Fibroblast of the aortic adventitia (primary cell): ENCODE measurements around the gene FAM53B. TPM values are rescaled to one million over a fixed set of nuclear protein-coding genes. Genes with fewer than 3 reads are reported as not detected.
A peak's percentile ranks its signal among the peaks of the same experiment; 100 is the strongest.

Experiments
- DNase-seq: peaks from one replicate; pipeline ENCODE4 v3.0.0-alpha.2; 2010; ENCODE audit warnings: low read depth
- H3K4me3 ChIP-seq: 2 replicates; pipeline ENCODE4 v1.5.1; 2011; ENCODE audit warnings: low read depth, mild to moderate bottlenecking, control low read depth, low read length, moderate library complexity
- total RNA-seq: library from RNA; depleted of rRNA; stranded (reverse); fragments of >200 nt; gene quantifications from 2 replicates; pipeline ENCODE4 v1.2.3, GENCODE V29; 2012; ENCODE audit warnings: low replicate concordance
- TF ChIP-seq, protein P1 (sequence below): IDR thresholded peaks from 2 replicates; pipeline ENCODE4 v1.5.1; 2011; ENCODE audit warnings: mild to moderate bottlenecking, low read length, control low read depth, inconsistent platforms; ENCODE audit not compliant: insufficient read depth

Gene FAM53B
- total RNA-seq, 1 donor = 9.2 TPM

DNA sequence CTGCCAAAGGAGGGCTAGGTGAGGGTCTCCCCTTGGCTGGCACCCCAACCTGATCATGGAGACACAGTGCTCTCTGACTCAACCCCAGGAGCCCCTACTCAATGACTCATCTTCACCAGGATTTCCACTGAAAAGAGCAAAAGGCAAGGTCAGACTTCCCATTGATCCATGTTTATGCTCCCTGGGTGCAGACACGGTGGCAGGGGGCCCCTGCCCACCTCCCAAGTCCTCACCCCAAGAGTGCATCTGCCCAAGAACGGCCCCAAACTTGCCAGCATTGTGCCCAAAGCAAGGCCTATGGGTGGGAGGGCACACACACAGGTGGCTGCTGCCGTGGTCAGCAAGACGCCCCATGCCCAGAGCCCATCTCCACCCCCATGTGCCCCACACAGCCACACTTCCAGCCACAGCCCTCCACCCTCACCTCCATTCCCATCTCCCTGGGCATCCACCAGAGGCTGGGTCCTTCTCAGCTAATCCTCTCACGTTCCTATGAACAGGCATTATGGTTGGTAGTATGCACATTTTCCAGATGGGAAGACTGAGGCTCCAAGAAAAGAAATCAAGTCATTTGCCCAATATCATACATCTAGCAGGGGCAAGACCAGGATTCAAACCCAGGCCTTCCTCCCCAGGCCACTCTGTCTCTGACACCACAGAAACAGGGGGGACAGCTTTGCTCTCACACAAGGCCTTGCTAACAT, 31.3 kb downstream of the FAM53B start:
- H3K4me3 ChIP-seq = no peak overlapping the region
- TF ChIP-seq, protein P1, sequence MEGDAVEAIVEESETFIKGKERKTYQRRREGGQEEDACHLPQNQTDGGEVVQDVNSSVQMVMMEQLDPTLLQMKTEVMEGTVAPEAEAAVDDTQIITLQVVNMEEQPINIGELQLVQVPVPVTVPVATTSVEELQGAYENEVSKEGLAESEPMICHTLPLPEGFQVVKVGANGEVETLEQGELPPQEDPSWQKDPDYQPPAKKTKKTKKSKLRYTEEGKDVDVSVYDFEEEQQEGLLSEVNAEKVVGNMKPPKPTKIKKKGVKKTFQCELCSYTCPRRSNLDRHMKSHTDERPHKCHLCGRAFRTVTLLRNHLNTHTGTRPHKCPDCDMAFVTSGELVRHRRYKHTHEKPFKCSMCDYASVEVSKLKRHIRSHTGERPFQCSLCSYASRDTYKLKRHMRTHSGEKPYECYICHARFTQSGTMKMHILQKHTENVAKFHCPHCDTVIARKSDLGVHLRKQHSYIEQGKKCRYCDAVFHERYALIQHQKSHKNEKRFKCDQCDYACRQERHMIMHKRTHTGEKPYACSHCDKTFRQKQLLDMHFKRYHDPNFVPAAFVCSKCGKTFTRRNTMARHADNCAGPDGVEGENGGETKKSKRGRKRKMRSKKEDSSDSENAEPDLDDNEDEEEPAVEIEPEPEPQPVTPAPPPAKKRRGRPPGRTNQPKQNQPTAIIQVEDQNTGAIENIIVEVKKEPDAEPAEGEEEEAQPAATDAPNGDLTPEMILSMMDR = no peak
- no peak for DNase-seq

DNA sequence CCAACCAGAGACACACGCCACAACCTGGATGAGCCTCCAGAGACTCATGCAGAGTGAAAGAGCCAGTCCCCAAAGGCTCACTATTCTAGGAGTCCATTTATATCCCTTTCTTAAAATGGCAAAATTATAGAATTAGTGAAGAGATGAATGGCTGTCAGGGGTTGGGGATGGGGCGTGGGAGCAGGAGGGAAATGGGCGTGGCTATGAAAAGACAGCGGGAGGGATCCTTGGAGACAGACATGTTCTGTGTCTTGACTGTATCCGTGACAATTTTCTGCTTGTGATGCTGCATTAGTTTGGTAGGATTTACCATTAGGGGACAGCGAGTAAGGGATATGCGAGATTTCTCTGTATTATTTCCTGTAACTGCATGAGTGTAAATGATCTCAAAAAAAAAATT, 33.0 kb downstream of the FAM53B start:
- H3K4me3 ChIP-seq = no peak overlapping the region
- DNase-seq = no peak
- TF ChIP-seq, protein P1 = no peak

DNA sequence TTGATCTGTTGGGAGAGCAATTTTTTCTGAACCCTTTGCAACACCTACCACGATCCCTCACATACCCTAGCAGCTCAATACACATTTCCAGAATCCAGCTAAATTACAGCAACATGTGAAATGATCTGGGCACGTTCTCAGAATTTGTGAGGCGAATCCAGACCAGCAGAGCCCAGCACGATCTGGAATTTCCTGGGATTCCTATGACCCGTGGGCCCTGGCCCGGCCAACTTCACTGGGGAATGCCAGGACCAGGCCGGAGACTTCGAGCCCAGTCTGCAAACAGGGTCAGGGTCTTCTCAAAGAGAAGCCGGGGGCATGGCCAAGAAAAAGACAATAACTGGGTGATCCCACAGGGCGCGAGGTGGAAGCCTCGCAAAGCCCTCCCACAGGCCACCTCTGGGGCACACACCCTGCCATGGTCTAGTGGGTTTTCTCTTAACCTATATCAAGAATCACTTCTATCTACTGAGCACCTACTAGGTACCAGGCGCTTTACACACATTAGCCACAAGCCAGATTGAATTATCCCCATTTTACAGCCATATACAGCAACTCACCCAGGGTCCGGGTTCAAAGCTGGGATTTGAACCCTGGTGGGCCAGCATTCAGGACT, 33.8 kb downstream of the FAM53B start:
- DNase-seq = peak; percentile 25
- TF ChIP-seq, protein P1 = no peak

DNA sequence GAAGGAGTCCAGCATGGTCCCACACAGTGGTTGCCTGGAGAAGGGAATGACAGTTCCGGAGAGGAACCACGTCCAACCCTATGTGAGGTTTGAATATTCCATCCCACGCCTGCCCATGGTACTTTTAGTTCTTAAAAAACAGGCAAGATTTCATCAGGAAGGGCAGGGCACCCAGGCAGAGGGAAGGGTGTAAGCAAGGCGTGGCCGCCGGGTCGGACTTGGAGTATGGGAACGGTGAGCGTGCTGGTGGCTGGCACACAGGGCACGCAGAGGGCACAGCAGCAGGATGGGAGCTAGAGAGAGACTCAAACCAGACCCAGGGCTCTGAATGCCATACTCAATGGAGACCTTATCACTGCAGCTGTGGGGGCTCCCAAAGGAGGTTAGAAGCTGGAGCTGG, 34.3 kb downstream of the FAM53B start:
- no peak for DNase-seq
- TF ChIP-seq, protein P1 = no peak
- no peak overlapping the region for H3K4me3 ChIP-seq

More for the DNA sequence above, 33.8 kb downstream of the FAM53B start:
- H3K4me3 ChIP-seq = no peak overlapping the region

DNA sequence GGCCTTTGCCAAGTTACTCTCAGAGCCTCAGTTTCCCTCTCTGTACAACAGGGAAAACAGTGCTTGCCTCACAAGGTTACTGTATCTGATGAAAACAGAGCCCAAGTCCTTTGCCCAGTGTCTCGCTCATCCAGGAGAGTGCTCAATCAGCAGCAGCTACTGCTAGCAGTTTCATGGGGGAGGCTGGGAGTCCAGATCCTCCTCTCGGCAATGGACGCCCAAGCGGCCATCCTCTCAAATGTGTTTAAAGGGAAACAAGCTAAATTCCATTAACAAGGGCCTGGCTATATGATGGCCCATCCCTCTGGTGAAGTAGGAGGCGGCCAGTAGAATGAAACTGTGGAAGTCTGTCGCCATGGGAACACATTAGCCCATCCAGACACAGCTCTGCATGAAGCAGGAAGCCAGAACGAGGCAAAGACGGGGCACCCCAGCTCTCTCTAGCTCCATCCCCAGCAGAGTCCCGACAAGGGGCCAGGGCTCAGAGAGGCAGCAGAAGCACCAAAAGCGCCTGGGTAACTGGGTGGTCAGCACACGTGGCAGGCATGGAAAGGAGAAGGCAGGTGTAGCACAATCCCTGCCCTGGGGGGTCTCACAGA, 35.2 kb downstream of the FAM53B start:
- TF ChIP-seq, protein P1 = no peak
- H3K4me3 ChIP-seq = no peak overlapping the region
- DNase-seq = no peak

DNA sequence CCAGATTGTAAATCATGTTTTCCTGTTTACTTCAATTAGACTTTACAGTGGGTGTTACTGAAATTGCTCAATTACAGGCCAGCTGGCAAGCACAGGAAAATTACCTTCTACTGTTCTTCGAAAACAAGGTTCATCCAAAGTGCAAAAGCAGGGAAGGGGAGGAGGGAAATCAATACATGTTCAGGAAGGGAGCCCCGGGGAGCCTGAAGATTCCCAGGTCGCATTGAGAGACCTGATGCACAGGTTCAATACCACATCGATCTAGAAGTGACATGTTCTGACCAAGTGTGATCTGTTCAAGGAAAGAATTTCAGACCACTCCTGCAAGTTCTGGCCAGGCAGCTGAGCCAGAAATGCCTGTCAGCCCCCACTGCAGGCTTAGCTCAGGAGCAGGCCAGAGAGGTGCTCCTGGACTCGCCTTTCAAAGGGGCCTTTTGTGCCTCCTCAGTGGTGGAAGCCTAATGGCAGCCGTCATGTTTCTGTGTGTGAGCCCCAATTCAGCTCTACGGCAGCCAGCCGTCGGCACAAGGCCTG, 35.9 kb downstream of the FAM53B start:
- no peak for DNase-seq
- H3K4me3 ChIP-seq = no peak overlapping the region
- TF ChIP-seq, protein P1 = no peak
